Endometrium (tissue), 2 donors: ENCODE data around the gene RASGEF1B.

ENCODE experiments used
- FAIRE-seq: peaks from 2 replicates; lab custom pipeline; 2012; peaks lifted over from hg19 to GRCh38; lab: Jason Lieb, UNC
- donor health status: control.
- donor health status: control.

RASGEF1B gene

GRCh38 chr4:81395239-81395638, 76.5 kb downstream of the RASGEF1B start:
- no peak for FAIRE-seq

DNA sequence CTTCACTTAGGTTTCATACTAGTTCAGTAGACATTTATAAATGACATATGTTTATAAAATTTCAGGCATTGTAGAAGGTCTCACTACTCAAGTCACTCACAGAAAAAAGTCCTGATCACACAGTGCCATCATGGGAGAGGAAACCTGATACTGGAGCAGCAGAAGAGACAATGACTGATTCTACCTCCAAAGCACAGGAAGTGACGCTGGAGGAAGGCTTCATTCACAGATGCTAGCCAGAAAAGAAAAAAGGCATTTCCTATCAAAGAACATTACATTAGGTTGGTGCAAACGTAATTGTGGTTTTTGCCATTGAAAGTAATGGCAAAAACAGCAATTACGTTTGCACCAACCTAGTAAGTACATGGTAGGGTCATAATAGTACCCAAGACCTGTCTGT, 79.5 kb downstream of the RASGEF1B start:
- no peak for FAIRE-seq

GRCh38 chr4:81389720-81390119, 82.0 kb downstream of the RASGEF1B start:
- no peak for FAIRE-seq

- FAIRE-seq, result no peak
Measured at GRCh38 chr4:81380437-81380836, 91.3 kb downstream of the RASGEF1B start.

GRCh38 chr4:81378386-81378785, 93.3 kb downstream of the RASGEF1B start:
- no peak for FAIRE-seq

DNA sequence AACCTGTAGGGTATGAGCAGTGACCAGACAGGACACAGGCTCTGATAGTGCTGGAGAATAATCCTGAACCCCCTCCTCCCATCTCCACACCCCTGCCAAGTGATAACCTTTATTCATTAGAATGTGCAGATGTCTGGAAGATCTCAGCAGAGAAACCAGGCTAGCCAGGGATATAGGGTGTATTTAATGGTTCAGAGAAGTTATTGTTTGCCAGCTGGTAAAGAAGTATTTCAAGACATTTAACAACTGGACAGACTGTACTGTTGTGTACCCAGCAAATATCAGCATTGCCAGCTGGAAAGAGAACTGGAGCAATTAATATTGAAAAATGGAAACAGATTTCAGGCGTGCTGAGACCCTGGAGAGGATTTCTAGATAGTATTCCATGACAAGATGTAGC, 94.5 kb downstream of the RASGEF1B start:
- no peak for FAIRE-seq

- no peak for FAIRE-seq
Measured at GRCh38 chr4:81376720-81377119, 95.0 kb downstream of the RASGEF1B start.
